NOMO-1 (cell line): Measurements from ENCODE around the gene ULBP1.
A peak's percentile ranks its signal among the peaks of the same experiment; 100 is the strongest.
"Not testable (repeated sequence)": the region's sequence is repeated elsewhere in the genome, so short reads cannot be mapped to it uniquely, and the experiment has no call there.

Source experiments
- DNase-seq, 2 experiments: peaks; one replicate each; lab custom pipeline; 2025; ENCODE audit not compliant: unreplicated experiment in 2 of 2; lab: John Stamatoyannopoulos, UW

Gene ULBP1, protein sequence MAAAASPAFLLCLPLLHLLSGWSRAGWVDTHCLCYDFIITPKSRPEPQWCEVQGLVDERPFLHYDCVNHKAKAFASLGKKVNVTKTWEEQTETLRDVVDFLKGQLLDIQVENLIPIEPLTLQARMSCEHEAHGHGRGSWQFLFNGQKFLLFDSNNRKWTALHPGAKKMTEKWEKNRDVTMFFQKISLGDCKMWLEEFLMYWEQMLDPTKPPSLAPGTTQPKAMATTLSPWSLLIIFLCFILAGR

DNA sequence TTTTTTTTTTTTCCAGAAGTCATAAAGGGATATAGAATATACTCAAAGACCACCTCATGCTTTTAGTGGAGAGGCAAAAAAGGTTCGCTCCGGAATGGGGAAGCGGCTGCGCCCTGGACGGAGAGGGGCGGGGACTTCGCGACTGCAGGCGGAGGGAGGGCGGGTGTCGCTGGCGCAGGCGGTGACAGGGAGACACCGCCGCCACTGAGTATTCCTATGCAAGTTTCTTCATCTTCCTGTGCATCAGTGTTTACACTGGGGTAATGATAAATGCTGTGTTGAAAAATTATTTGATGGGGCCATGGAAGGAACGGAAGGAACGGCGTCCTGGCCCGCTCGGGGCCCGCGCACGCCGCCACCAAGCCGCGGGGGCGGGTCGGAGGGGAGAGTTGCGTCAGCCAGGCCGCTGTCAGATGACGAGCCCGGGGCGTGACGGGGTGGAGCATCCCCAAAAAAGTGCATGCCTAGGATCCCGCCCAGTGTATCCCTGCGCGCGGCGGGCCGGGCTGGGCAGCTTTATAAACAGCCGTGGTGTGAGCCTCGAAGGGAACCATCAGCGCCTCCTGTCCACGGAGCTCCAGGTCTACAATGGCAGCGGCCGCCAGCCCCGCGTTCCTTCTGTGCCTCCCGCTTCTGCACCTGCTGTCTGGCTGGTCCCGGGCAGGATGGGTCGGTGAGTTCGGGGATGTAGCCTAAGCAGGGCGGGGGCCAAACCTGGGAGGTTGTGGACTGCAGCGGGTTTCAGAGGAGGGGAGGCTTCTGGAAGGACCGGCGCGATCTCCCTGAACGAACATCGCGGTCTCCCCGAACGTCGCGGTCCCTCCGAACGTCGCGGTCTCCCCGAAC, at the start of gene ULBP1:
TSS of gene ULBP1 (plus strand) at position 482 of the 846 bp plus-strand sequence. CDS start at position 589, 107 bp downstream.
- peak; percentile 82 to 84 for DNase-seq

DNA sequence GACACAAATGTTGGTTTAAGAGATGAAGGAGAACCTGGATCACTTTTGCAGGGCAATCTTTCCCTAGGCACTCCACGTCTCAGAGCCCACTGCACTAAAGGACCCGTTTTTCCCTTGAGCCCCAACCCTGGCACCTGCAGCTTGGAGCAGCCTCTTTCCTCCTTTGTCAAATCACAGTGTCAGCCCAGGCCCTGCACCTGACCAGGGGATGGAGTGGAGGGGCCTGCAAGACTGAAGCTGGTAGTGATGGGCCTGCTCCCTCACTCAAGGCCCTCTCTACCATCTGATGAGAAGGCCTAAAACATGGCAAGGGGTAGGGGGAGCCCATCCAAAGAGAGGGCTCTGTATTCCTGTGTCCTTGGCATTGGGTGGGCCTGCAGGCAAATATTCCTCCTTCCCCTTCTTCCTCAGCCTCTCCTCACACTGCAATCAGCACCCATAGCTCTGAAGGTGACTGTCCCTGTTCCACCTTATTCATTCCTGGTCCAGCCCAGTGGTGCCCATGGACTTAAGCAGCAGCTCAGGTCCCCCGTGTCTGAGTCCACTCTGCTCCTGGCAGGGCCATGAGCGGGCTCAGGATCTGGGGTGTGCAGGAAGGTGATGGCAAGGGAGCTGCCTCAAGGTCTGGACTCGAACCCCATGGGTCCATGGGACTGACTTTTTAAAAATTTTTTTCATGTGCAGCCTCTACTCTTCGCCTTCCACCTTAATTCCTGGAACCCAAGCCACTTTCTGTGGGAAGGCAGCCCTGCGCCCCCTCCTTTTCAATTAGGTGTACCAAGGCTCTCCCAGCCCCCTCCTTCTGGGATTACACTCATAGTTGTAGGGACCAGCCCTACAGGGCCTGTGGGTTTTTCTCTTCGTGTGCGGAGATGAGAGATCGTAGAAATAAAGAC, 47.5 kb upstream of the ULBP1 start:
- no peak for DNase-seq

DNA sequence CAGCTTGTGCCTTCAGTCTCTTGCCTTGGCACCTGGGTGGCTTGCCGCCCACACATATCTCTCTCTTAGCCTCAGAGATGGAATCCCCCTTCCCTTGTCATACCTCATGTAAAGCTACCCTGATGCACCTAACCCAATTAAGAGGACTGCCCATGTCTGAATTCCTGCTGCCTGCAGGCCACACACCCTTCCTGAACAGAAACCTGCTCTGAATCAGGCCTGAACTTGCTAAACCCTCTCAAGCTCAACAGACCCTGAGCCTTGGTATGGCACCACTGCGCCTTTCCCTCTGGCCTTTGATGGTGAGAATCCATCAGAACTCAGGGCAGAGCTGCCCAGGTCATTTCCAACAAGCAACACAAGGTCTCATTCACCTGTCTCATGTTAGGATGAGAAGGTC, 46.1 kb upstream of the ULBP1 start:
- DNase-seq: no peak

DNA sequence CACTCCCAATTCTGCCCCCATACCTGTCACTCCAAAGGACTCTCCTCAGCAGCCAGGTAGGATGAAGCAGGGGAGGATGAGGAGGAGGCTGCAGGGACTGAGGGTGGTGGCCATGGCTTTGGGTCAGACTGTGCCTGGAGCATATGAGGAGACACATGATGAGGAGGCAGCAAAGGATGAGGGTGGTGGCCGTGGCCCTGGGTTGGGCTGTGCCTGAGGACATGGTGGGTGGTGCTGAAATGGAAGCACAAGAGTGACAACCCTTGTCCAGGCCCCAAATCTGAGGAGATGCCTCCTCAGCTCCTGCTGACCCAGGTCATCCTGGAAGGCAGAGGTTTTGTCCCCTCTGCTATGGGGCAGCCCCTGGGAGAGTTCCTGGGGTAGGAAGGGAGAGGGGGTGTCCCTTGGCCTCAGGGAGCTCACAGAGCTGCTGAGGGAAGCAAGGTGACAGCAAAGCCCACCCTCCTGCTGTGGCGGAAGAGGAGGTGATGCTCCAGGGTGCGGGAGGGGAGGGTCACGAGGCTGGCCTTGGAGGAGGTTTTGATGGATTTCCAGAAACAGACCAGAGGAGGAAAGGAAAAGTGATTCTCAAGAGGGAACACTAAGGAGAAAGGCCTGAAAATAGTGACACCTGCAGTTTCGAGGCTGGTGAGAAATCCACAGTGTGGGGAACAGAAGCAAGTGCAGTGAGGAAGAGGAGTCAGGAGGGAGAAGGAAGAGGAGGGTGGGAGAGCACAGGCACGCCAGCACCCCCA, 45.4 kb upstream of the ULBP1 start:
- DNase-seq: no peak

DNA sequence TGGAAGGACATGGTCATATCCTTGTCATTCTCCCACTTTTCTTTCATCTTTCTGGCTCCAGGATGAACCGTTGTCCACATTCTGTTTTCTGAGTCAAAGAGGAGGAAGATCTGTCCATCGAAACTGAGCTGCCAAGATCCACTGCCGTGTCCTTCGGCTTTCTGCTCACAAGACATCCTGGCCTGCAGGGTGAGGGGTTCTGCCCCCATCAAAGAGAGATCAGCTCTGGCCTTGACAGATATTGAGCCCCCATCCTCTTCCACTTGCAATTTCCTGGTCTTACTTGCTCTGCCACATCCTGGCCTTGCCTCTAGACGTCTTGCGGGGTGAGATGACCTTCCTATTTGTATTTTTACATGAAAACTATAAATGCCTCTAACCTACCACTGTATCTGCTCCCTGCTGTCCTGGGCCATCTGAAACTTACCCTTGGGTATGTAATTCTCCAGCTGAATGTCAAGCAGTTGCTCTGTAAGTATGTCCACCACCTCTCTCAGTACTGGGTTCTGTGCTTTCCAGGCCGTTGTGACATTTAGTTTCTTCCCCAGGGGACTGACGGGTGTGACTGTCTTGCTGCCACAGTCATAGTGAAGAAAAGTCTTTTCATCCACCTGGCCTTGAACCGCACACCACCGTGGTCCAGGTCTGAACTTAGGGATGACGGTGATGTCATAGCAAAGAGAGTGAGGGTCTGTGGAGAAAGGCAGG, 44.5 kb upstream of the ULBP1 start:
- DNase-seq: not testable (repeated sequence)

DNA sequence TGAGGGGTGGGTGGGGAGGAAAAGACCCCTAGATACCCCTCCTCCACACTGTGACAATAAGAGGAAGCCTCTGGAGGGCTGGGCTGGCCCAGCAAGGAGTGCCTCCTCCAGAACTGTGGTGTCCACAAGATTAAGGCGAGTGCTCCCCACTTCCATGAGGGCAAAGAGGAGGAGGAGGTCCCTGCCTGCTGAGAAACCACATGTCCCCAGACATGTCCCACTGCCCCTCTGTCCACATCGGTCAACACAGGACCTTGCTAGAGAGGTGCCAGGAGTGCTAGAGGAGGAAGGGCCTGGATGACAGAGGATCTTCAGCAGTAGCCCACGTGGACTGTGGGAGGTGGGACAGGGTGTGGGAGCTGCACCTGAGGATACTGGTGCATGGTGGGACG, 43.9 kb upstream of the ULBP1 start:
- no peak for DNase-seq

DNA sequence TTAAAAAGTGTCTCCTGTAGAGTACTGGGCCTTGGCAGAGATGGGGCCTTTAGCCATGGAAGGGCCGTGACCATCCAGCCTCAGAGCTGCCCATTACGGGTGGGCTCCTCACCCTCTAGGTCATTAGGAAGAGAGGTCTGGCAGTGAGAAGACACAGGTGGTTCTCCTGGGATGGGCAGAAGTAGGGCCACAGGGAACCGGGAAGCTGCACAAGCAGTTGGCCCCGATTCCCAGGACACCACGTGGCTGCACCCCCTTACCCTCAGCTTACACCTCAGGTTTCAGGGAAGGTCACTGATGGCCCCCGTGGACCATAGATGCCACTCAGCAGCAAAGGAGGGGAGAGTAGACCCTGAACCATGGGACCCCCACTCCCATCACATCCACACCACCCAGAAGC, 42.4 kb upstream of the ULBP1 start:
- no peak for DNase-seq

DNA sequence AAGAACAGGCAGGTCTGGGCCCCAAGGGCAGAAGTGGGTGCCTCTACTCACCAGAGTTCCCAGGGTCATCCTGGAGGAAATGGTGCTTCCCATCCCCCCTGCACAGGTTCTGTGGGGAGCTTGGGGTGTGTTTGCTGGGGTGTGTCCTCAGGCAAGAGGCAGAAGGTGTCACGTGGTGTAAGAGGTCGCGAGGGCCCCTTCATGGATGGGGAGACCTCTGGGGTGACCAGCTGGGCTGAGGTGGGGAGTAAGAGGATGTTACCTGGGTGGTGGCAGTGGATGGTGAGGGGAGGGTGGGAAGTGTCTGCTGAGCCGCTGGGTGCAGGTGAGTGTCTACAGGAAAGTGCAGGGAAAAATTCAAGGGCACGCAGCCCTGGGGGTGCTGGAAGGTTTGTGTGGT, 41.7 kb upstream of the ULBP1 start:
- DNase-seq: not testable (repeated sequence)

DNA sequence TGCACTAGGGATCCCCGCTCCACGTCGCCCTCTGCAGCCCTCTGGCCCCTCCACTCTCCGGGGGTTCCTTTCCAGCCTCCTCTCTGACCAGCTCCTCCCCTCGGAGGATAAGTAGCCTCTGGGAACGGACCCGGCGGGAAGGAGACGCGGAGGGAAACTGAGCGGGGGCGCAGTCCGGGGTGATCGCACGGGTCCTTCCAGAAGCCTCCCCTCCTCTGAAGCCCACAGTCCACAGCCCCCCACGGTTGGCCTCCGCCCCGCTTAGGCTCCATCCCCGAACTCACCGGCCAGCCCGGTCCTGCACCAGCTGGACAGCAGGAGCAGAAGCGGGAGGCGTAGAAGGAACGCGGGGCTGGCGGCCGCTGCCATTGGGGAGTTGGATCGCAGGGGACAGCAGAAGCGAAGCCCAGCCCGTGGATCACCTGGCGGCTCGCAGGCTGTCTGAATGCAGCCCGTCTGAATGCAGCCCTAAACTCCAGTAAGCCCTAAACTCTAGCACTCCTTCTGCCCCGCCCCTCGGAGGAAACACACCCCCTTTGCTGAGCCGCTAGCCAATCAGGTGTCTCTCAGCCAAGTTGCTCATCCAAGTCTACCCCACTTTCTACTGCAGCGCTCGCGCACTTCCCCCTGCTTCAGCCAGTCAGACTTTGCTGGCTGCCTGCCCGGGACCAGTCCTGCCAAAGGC, 41.0 kb upstream of the ULBP1 start, which contains the start of gene RAET1G:
TSS of gene RAET1G (minus strand) at position 480 of the 685 bp plus-strand sequence. CDS start at position 369, 111 bp downstream.
- DNase-seq: peak; percentile 93 to 94

DNA sequence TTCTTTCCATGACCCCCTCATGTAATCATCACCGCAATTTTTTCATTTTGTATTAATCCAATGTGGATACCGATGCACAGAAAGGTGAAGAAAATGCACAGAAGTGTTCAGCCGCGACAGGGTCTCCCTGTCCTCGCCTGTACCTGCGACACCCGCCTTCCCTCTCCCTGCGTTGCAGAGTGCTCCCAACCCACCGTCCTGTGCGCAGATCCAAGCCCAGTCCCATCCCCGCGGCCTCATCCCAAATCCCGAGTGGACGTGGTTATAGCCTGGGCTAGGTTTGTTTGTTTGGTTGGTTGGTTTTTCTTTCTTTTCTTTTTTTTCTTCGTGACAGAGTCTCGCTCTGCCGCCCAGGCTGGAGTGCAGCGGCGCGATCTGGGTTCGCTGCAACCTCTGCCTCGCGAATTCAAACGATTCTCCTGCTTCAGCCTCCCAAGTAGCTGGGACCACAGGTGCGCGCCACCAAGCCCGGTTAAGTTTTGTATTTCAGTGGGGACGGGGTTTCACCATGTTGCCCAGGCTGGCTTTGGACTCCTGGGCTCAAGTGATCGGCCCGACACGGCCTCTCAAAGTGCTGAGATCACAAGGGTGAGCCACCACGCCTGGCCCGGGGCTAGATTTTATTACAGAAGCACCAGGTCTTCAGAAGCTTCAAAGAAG, 40.3 kb upstream of the ULBP1 start:
- DNase-seq: no peak

DNA sequence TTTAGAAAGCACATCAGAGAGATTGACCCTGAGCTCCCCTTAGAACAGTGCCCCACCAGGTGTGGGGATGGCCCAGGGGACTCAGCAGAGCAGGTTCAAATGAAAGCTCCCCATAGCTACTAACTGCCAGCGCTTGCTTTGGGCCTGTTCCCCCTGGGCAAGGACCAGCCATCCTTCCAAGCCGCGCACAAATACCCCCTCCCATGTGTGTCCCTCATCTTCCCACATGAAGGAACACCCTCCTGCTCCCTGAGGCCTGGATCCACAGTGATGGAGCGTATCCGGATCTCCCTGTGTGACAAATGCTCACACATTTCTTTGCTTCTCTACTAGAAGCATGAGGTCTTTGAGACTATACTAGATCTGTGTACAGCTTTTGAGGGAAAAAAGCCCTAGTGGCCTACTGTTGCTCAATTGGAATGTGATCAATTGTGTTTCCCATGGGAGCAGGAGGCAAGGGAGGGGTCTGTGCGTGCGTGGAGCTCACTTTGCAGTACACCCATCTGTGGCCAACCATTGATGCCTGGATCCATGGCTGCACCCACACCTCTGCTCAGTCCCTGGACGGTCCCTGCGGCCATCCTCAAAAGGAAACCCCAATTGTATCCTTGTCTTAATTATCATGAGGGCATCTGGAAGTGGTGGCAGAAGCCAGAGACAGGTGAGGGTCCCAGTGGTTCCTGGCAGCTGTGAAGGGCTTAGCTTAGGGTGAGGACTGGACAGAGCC, 39.4 kb upstream of the ULBP1 start:
- DNase-seq: no peak

DNA sequence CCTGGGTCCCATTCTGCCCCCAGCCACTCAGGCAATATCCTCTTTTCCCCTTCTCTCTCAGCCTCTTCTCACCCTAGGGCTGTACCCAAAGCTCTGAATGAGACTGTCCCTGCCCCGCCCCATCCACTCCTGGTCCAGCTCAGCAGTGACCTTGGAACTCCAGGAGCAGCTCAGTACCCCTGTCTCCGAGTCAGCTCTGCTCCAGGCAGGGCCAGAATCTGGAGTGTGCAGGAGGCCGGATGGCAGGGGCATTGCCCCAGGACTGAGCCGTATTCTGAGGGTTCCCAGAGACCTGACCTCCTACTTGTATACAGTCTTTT, 38.9 kb upstream of the ULBP1 start:
- DNase-seq: no peak

DNA sequence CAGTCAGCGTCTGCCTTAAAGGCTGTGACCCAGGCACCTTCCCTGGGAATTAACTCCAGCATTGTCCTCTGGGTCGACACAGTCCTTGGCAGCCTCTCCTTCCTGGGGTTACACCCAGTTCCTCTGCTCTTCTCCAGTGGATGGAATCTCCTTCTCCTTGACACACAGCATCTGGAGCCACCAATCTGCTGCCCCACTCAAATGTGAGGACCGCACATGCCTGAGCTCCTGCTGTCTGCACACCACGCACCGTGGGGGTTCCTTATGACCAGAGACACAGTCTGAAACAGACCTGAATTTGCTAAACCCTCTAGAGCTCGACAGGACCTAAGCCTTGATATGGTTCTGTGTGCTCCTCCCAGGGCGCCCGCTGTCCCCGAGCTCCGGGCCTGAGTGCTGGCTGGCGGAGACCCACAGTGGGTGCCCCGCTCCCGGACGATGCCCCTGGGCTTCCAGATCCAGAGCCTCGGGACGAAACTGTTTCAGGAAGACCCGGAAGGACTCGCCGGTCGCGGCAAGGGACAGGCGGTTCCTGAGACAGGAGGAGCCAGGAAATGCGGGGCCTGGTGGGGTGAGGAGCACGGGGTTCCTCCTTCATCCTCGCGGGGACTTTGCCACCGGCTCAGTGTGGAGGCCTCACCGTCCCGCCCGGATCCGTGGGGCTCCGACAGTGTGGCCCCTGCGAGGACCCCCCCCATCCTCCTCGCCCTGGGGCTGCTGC, 38.3 kb upstream of the ULBP1 start:
- DNase-seq: peak in 1 of 2 experiments; percentile 10

DNA sequence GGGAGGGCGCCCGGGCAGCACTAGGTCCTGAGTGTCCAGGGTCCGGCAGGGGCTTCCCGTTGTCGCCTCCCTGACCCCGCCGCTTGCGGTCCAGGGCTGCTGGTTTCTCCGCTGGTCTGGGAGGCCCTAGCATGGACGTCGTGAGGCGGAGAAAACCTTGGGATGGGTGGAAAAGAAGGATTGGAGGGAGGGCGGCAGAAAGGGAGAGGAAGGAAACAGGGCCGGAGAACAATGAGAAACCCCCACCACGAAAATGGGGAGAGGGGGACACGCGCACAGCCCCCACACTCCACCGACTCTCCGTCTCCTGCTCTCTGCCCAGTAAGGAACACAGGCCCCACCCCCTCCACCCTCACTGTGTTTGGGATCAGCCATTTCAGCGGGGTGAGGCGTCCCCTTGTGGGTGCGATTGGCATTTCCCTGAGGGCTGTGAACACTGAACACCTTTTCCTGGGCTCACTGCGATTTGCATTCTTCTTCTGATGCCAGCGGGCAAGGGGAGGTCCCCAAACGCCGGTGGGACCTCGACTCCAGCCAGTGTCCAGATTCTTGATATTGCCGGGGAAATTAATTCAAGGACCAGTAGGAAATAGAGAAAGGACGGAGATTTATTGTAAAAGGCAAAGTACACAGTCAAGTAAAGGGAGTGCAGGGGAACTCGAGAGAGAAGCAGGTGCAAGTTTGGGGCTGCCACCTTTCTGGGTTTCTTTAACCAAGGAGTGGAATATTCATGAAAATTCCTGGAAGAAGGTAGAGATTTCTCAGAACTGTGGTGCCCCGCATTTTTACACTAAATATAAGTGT, 37.6 kb upstream of the ULBP1 start:
- DNase-seq: peak; percentile 47 to 58

DNA sequence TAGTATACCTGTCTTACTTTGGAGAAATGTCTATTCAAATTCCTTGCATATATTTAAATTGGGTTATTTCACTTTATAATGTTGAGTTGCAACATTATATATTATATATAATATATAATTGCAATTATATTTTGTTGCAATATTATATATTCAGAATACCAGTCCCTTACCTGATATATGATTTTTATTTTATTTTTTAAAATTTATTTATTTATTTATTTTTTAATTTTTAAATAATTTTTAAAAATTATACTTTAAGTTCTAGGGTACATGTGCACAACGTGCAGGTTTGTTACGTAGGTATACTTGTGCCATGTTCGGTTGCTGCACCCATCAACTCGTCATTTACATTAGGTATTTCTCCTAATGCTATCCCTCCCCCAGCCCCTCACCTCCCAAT, 36.7 kb upstream of the ULBP1 start:
- DNase-seq: not testable (repeated sequence)

DNA sequence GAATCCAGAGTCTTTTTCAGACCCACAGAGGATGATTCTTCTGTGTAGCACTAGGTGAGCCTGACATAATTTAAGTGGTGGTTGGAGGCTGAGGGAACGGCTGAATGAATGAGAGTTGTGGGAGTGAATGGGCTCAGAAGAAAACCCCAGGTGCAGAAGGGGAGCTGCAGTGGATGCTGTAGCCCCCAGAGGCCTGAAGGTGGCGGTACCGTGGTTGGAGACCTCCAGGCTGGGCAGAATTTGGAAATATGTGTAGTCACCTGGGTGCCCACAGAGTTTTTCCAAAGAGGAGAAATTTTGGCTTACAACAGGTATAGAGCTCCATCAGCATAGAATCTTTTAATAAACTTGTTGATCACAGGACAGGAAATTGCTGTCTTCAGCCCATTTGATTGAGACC, 34.3 kb upstream of the ULBP1 start:
- DNase-seq: no peak

DNA sequence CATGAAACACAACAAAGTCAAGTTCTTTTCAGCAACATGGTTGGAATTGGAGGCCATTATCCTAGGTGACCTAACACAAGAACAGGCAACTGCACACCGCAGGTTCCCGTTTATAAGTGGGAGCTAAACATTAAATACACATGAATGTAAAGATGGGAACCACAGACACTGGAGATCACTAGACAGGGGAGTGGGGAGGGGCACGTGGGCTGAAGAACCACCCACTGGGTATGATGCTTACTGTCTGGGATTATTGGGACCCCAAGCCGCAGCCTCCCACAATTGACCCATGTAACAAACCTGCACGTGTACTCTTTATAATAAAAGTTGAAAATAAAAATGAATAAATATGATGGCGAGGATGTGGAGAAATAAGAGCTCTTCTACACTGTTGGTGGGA, 32.2 kb upstream of the ULBP1 start:
- DNase-seq: no peak
